Spleen (tissue), 11 donors: ENCODE measurements around the gene CD99. TPM values are rescaled to one million over a fixed set of nuclear protein-coding genes. Genes with fewer than 3 reads are reported as not detected.
"Not testable (repeated sequence)": the region's sequence is repeated elsewhere in the genome, so short reads cannot be mapped to it uniquely, and the experiment has no call there.

Experiments used
- DNase-seq: peaks from one replicate; pipeline ENCODE4 v3.0.0-alpha.2; 2020
- H3K27ac ChIP-seq, 8 donors: fragments of 200-600 bp; sonication (generic) in 7 of 8; 1 replicate in 4 of 8; 2 replicates in 4 of 8; pipeline versions ENCODE4 v1.5.0 to v1.8.0; 2016 to 2021; ENCODE audit warnings: inconsistent platforms in 4 of 8, mild to moderate bottlenecking in 4 of 8, moderate library complexity in 1 of 8
- H3K27me3 ChIP-seq, 7 donors: fragments of 200-600 bp; sonication (generic) in 6 of 7; replicated peaks in 1 of 7; 1 replicate in 4 of 7; 2 replicates in 3 of 7; pipeline versions ENCODE4 v1.5.0 to v1.8.0; 2016 to 2021; ENCODE audit warnings: inconsistent platforms in 3 of 7, mild to moderate bottlenecking in 1 of 7
- H3K36me3 ChIP-seq, 6 donors: fragments of 200-600 bp; sonication (generic) in 5 of 6; 1 replicate in 4 of 6; 2 replicates in 2 of 6; pipeline versions ENCODE4 v1.5.0 to v1.8.0; 2016 to 2021; ENCODE audit warnings: inconsistent platforms in 2 of 6
- H3K4me1 ChIP-seq, 6 donors: fragments of 200-600 bp; sonication (generic) in 5 of 6; 1 replicate in 3 of 6; 2 replicates in 3 of 6; pipeline versions ENCODE4 v1.5.0 to v1.8.0; 2016 to 2021; ENCODE audit warnings: inconsistent platforms in 3 of 6
- H3K4me3 ChIP-seq, 8 donors: fragments of 200-600 bp; sonication (generic) in 7 of 8; 1 replicate in 4 of 8; 2 replicates in 4 of 8; pipeline versions ENCODE4 v1.5.0 to v1.8.0; 2016 to 2021; ENCODE audit warnings: inconsistent platforms in 4 of 8, mild to moderate bottlenecking in 4 of 8, moderate library complexity in 2 of 8
- H3K9me3 ChIP-seq, 8 donors: fragments of 200-600 bp; sonication (generic) in 7 of 8; 1 replicate in 4 of 8; 2 replicates in 4 of 8; pipeline versions ENCODE4 v1.5.0 to v1.8.0; 2016 to 2021; ENCODE audit warnings: inconsistent platforms in 4 of 8
- POLR2A ChIP-seq, 3 donors: fragments of 450-650 bp; IDR thresholded peaks; one replicate each; pipeline ENCODE4 v1.5.1; 2017; ENCODE audit warnings: antibody characterized with exemption in 3 of 3, mild to moderate bottlenecking in 1 of 3
- POLR2AphosphoS5 ChIP-seq, 3 donors: sonication (generic); formaldehyde crosslinking; IDR thresholded peaks; one replicate each; pipeline ENCODE4 v1.5.1; 2017; ENCODE audit warnings: antibody characterized with exemption in 3 of 3
- WGBS, 5 donors: extraction: QIAGEN DNeasy Blood & Tissue Kit in 3 of 5; methylation state at CpG; one replicate each; pipeline versions ENCODE4 v1.1.5 to v1.1.7; 2013 to 2018; 5-methylcytosine and 5-hydroxymethylcytosine counted together
- intact Hi-C: fragments of 100-400 bp; cut with DNase I; formaldehyde crosslinking; loops from one replicate; pipeline ENCODE4 v1.15.0; 2023; ENCODE audit warnings: low total_unique reads
- polyA plus RNA-seq, 3 donors: library from polyadenylated mRNA; stranded (reverse); fragments of 200-250 nt; gene quantifications; one replicate each; pipeline ENCODE4 v1.2.1, GENCODE V29; 2013
- total RNA-seq, 7 donors: library from RNA; depleted of rRNA in 3 of 7; stranded (reverse); fragments of >200 nt in 3 of 7; fragmentation: NEBNext Ultra II Directional in 4 of 7; extraction: Animal tissue kit (Norgen Biotek cat#: 25700) in 4 of 7; gene quantifications; one replicate each; pipeline versions ENCODE4 v1.1.0 to v1.2.1, GENCODE V29; 2016 to 2021
- TF ChIP-seq, protein P1 (sequence below), 11 experiments: fragments of 200-600 bp in 7 of 11; fragments of 450-650 bp in 4 of 11; sonication (generic) in 4 of 11; IDR thresholded peaks in 8 of 11; conservative IDR thresholded peaks in 3 of 11; 1 replicate in 7 of 11; 2 replicates in 4 of 11; pipeline versions ENCODE4 v1.4.0 to v1.8.0; 2016 to 2021; ENCODE audit warnings: antibody characterized with exemption in 11 of 11, inconsistent platforms in 4 of 11, mild to moderate bottlenecking in 1 of 11
- donor health status: healthy with polysubstance abuse.
- donor health status: DM: no; HTN: no; CAD: no; lungs with moderate emphysema.
- donor health status: DM: no; HTN: no; CAD: no.
- donor health status: Bipolar disorder and iron deficiency.
- donor health status: healthy.
- donor health status: DM: no; HTN: no; CAD: no.
- donor health status: DM: yes; HTN: yes; CAD: no.

The CD99 gene
- total and polyA plus RNA-seq, 10 donors, result 101 to 316 (median 181) TPM

DNA sequence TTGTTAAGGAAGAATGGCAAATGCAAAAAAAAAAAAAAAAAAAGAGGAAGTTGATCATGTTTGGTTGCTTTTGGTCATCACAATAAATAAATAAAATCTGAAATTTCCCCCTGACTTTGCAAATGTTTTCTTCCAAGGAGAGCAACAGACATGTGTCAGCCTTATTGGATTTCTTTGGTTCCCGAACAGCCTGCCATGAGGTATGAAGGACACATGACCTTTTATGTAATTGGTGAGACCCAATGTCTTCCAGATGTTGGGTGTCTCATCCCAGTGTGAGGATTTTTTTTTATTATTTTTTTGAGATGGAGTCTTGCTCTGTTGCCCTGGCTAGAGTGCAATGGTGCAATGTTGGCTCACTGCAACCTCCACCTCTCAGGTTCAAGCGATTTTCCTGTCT, 24.6 kb upstream of the CD99 start:
- Histone ChIP-seq H3K36me3 (no peaks in the 10 kb centered on the region), H3K9me3 (no peaks in the 10 kb centered on the region), H3K27ac (no peak overlapping the region), H3K4me1 (no peaks in the 10 kb centered on the region), H3K27me3 (no peaks in the 10 kb centered on the region), H3K4me3 (no peak overlapping the region)
- WGBS, 5 donors, result 93 to 99% (median 97%) methylated on average over 2 of the region's 2 CpGs
- TF ChIP-seq, protein P1, sequence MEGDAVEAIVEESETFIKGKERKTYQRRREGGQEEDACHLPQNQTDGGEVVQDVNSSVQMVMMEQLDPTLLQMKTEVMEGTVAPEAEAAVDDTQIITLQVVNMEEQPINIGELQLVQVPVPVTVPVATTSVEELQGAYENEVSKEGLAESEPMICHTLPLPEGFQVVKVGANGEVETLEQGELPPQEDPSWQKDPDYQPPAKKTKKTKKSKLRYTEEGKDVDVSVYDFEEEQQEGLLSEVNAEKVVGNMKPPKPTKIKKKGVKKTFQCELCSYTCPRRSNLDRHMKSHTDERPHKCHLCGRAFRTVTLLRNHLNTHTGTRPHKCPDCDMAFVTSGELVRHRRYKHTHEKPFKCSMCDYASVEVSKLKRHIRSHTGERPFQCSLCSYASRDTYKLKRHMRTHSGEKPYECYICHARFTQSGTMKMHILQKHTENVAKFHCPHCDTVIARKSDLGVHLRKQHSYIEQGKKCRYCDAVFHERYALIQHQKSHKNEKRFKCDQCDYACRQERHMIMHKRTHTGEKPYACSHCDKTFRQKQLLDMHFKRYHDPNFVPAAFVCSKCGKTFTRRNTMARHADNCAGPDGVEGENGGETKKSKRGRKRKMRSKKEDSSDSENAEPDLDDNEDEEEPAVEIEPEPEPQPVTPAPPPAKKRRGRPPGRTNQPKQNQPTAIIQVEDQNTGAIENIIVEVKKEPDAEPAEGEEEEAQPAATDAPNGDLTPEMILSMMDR (IDR thresholded peaks at IDR 0.05 in 8 of 11, conservative IDR thresholded peaks at IDR 0.05 in 3 of 11), result no peak
- TF ChIP-seq POLR2AphosphoS5 (IDR thresholded peaks at IDR 0.05), result no peak
- TF ChIP-seq POLR2A (IDR thresholded peaks at IDR 0.05), result no peak
- intact Hi-C loops, result no loop called here
- DNase-seq, result no peak

DNA sequence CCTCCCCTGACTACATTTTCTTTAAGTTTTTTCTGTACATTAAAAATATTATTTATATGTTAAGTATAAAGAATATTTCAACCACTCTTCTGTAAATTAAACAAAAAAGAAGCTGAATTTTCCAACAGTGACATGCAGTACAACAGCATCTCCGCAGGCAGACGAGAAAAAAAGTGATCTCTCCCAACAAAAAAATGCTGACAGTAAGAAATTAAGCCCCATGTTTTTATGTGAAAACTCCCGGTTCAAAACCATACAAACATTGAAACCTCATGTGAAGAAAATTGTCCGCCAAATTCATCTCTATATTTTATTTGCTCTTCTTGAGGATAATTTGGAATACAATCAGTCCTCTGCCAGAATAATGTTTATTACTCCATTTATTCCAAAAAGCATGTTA, 20.1 kb upstream of the CD99 start:
- no peak for DNase-seq
- Histone ChIP-seq H3K4me1 (no peaks in the 10 kb centered on the region), H3K27ac (no peak overlapping the region), H3K9me3 (no peaks in the 10 kb centered on the region), H3K27me3 (no peaks in the 10 kb centered on the region), H3K4me3 (no peak overlapping the region), H3K36me3 (no peaks in the 10 kb centered on the region)
- intact Hi-C loops, result no loop called here
- WGBS, 5 donors, result 69 to 94% (median 74%) methylated on average over 4 of the region's 4 CpGs
- TF ChIP-seq POLR2A (IDR thresholded peaks at IDR 0.05), result no peak
- TF ChIP-seq POLR2AphosphoS5 (IDR thresholded peaks at IDR 0.05), result no peak
- TF ChIP-seq, protein P1 (IDR thresholded peaks at IDR 0.05 in 8 of 11, conservative IDR thresholded peaks at IDR 0.05 in 3 of 11), result no peak

DNA sequence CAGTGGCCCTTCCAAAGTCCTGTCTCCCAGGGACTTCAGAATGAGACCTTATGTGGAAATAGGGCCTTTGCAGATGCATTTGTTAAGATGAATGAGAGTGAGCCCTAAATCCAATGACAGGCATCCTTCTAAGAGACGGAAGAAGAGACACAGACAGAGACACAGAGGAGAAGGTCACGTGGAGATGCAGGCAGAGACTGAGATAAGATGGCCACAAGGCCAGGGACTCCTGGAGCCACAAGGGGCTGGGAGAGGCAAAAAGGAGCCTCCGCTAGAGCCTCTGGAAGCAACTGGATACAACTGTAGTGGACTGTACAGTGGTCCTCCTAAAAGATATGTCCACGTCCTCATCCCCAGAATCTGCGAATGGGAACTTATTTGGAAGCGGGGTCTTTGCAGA, 19.0 kb upstream of the CD99 start:
- H3K9me3 ChIP-seq, result no peaks in the 10 kb centered on the region
- intact Hi-C loops, result no loop called here
- no peaks in the 10 kb centered on the region for H3K36me3 ChIP-seq
- TF ChIP-seq POLR2AphosphoS5 (IDR thresholded peaks at IDR 0.05) (no peak), POLR2A (IDR thresholded peaks at IDR 0.05) (no peak)
- TF ChIP-seq, protein P1 (IDR thresholded peaks at IDR 0.05 in 8 of 11, conservative IDR thresholded peaks at IDR 0.05 in 3 of 11), result no peak
- DNase-seq, result no peak
- H3K4me3 ChIP-seq, result no peak overlapping the region
- no peak overlapping the region for H3K27ac ChIP-seq
- H3K4me1 ChIP-seq, result no peaks in the 10 kb centered on the region
- WGBS, 5 donors, result 88 to 98% (median 95%) methylated on average over 6 of the region's 6 CpGs
- H3K27me3 ChIP-seq, result no peaks in the 10 kb centered on the region

DNA sequence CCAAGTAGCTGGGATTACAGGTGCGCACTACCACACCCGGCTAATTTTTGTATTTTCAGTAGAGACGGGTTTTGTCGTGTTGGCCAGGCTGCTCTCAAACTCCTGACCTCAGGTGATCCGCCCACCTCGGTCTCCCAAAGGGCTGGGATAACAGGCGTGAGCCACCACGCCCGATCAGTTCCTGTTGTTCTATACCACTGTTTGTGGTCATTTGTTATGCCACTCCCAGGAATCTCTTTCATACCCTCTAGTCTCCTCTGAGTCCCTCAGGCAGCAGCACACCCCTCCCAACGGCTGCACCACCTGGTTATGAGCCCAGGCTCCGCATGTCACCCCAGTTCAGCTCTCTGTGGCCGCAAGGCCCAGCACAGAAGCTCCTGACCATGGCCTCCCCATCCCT, 17.5 kb upstream of the CD99 start:
- Histone ChIP-seq H3K36me3 (no peaks in the 10 kb centered on the region), H3K9me3 (no peaks in the 10 kb centered on the region), H3K4me3 (no peak overlapping the region), H3K27ac (no peak overlapping the region), H3K4me1 (no peaks in the 10 kb centered on the region), H3K27me3 (no peaks in the 10 kb centered on the region)
- TF ChIP-seq, protein P1 (IDR thresholded peaks at IDR 0.05 in 8 of 11, conservative IDR thresholded peaks at IDR 0.05 in 3 of 11), result no peak
- TF ChIP-seq POLR2A (IDR thresholded peaks at IDR 0.05) (no peak), POLR2AphosphoS5 (IDR thresholded peaks at IDR 0.05) (no peak)
- intact Hi-C loops, result no loop called here
- WGBS, 5 donors, result 89 to 93% (median 91%) methylated on average over 12 of the region's 12 CpGs
- no peak for DNase-seq

DNA sequence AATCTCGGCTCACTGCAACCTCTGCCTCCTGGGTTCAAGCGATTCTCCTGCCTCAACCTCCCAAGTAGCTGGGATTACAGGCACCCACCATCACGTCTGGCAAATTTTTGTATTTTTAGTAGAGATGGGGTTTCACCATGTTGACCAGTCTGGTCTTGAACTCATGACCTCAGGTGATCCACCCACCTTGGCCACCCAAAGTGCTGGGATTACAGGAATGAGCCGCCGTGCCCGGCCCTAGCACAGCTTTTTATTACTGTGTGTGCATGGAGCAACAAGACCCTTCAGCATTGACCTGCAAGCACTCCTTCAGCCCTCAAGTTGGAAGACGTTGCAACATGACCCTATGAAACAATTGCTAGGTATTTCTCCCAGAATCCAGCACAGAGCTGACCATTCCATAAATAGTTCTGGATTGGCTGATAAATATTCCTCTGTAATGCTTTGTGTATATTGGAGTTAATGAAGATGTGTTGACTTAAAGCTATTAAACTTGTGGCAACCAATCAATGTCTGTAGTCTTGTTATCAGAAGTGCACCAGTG, 15.4 kb upstream of the CD99 start:
- H3K4me3 ChIP-seq, intact Hi-C loops, H3K36me3 ChIP-seq, H3K9me3 ChIP-seq, H3K27me3 ChIP-seq, H3K27ac ChIP-seq, H3K4me1 ChIP-seq, DNase-seq: not testable (repeated sequence)
- WGBS, 5 donors, result 90 to 95% (median 95%) methylated on average over 4 to 7 of the region's 7 CpGs
